ENCODE data around the gene HS3ST6.
"Not testable (repeated sequence)": the region's sequence is repeated elsewhere in the genome, so short reads cannot be mapped to it uniquely, and the experiment has no call there.

The HS3ST6 gene

GRCh38 chr16:1890708-1891050 is 27.5 kb downstream of the HS3ST6 start:
- H3K4me3 ChIP-seq (ENCODE audit: low read length): no peak overlapping the region
- peak; percentile 40 for DNase-seq (ENCODE audit: low read depth)
- no peak for TF ChIP-seq CTCF (IDR thresholded peaks at IDR 0.05; ENCODE audit: insufficient read depth, low read depth, low read length, missing control alignments)

DNA sequence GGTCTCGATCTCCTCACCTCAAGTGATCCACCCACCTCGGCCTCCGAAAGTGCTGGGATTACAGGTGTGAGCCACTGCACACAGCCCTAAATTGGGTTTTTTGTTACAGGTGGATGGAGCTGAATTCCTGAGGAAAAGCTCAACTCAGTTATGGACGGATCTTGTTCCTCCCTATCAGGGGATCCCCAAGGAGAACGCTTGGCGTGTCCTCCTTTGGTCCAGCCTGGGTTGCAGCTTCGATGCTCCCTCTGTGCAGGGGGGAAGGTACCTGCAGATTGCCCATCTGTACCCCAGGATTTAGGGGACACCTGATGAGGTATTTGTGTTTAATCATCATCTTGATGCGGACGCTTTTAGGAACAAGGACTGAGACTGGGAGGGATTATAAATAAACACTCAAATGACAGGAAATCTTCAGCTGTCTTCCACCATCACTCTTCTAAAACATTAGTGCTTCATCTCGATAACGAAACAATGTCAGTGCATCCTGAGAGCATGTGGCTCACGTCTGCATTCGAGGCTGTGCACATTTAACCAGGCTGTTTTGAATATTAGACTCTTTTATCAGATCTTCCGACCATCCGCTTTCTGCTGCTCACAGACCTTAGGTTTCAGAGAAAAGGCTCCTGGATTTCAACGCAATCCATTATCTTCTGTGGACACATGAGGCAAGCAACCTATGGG is 28.0 kb downstream of the HS3ST6 start:
- DNase-seq (ENCODE audit: low read depth): no peak
- H3K4me3 ChIP-seq (ENCODE audit: low read length): no peak overlapping the region
- TF ChIP-seq CTCF (IDR thresholded peaks at IDR 0.05; ENCODE audit: insufficient read depth, low read depth, low read length, missing control alignments): no peak

GRCh38 chr16:1887711-1888354 is 30.4 kb downstream of the HS3ST6 start:
- no peak overlapping the region for H3K4me3 ChIP-seq (ENCODE audit: low read length)
- DNase-seq (ENCODE audit: low read depth): no peak
- no peak for TF ChIP-seq CTCF (IDR thresholded peaks at IDR 0.05; ENCODE audit: insufficient read depth, low read depth, low read length, missing control alignments)

GRCh38 chr16:1884889-1885288 is 33.3 kb downstream of the HS3ST6 start:
- no peak for DNase-seq (ENCODE audit: low read depth)
- TF ChIP-seq CTCF (IDR thresholded peaks at IDR 0.05; ENCODE audit: insufficient read depth, low read depth, low read length, missing control alignments): no peak
- H3K4me3 ChIP-seq (ENCODE audit: low read length): no peak overlapping the region

- peak; percentile 46 for TF ChIP-seq CTCF (IDR thresholded peaks at IDR 0.05; ENCODE audit: insufficient read depth, low read depth, low read length, missing control alignments)
- no peak overlapping the region for H3K4me3 ChIP-seq (ENCODE audit: low read length)
- peak; percentile 64 for DNase-seq (ENCODE audit: low read depth)
Measured at GRCh38 chr16:1884155-1884760, 34.0 kb downstream of the HS3ST6 start.

DNA sequence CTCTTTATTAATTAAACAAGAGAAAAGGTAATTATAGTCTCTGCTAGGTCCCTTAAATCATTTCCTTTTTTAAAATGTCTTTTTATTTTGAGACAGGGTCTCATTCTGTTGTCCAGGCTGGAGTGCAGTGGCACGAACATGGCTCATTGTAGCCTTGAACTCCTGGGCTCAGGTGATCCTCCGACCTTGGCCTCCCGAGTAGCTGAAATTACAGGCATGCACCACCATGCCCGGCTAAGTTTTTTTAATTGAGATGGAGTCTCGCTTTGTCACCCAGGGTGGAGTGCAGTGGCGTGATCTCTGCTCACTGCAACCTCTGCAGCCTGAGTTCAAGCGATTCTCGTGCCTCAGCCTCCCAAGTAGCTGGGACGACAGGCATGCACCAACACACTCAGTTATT is 37.0 kb downstream of the HS3ST6 start:
- not testable (repeated sequence) for DNase-seq (ENCODE audit: low read depth); H3K4me3 ChIP-seq (ENCODE audit: low read length)

DNA sequence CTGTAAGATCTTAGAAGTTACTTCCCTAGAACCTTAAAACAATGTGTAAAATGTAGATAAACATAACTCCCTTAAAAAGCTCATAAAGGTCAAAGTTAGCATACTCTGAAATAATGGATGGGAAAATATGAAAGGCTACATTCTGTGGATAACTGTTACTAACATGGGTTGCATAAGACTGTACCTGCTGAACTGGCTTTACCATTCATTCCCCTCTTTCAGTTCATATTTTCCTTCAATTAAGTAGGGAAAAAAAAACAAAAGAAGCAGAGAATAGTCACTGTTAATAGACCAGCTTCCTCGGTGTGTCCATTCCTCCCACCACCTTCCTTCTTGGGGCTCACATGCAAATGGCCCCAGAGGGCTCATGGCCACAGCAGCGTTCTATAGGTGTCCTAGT is 38.7 kb downstream of the HS3ST6 start:
- DNase-seq (ENCODE audit: low read depth): peak; percentile 56
- H3K4me3 ChIP-seq (ENCODE audit: low read length): no peak overlapping the region
- no peak for TF ChIP-seq CTCF (IDR thresholded peaks at IDR 0.05; ENCODE audit: insufficient read depth, low read depth, low read length, missing control alignments)
